ENCODE results near the gene FRG2C.
"Not testable (repeated sequence)": the region's sequence is repeated elsewhere in the genome, so short reads cannot be mapped to it uniquely, and the experiment has no call there.

FRG2C gene

DNA sequence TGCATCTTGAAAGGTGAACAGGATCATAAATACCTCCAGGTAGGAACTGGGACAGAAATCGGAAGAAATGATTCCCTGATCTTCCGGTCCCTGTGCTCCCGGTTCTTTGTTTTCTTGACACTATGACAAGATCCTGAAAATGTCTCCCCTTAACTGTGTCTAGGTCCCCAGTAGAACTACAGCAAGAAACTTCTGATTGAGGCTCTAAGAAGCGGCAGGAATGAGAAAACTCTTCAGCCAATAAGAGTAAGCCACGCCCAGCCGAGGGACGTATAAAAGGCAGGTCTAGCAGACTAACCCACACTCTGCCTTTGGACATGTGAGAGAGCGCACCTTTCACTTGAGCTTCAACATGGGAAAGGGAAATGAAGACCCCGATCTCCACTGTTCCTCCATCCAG, at the start of gene FRG2C:
Gene FRG2C (plus strand): TSS at position 301 of the 400 bp plus-strand sequence. CDS start 52 bp downstream, at position 353.
- DNase-seq (ENCODE audit: low read depth), result not testable (repeated sequence)

DNA sequence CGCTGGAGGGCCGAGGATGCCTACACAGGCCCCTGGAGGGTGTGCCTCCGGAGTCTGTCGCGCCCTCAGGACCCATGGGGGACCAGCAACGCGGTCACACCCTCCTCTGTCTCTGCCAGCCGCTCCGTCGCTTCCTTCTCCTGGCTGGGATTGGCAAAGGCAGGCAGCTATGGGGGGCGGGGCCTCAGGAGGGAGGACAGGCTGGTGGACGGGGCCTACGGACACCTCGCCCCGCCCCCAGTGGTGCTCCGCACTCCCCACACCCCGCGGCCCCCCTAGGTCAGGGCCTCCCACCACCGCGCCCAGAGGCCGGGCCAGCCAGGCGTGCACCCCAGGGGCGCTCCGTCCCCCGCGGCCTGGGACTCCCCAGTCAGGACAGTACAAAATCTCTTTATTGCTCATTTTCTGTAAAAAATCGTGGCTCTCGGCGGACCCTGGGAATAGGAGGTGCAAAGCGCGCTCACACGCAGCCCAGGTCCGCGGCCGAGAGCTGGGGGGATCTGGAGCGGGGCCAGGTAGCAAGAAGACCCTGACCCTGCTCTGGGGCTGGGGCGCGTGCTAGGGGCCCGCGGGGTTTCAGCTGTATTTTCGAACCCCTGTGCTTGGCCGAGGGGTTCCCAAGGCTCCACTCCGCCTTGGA, 45.3 kb upstream of the FRG2C start:
- DNase-seq (ENCODE audit: low read depth), result not testable (repeated sequence)

DNA sequence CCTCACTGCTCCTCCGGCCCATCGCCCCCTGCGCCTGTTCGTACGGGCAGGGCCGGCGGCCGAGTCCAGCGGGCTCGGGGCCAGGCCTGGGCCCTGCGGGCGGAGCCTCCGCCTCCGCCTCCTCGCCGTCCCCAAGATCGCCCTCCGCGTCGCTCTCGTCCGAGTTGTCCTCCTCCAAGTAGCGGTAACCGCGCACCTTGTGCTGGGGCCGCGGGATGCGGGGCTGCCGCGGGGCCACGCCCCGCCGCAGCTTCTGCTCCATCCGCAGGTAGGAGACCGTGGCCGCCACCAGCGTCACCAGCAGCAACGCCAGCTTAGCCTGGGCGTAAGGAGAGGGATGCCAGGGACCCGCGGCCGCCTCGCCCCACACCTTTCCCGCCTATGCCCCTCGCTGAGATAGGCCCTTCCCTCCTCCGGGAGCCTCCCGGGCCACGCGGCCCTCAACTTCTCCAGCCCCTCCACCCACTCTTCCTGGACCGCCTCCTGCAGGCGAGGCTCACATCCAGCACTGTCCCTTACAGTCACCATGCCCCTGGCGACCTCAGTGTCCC, 44.6 kb upstream of the FRG2C start:
- DNase-seq (ENCODE audit: low read depth), result not testable (repeated sequence)

DNA sequence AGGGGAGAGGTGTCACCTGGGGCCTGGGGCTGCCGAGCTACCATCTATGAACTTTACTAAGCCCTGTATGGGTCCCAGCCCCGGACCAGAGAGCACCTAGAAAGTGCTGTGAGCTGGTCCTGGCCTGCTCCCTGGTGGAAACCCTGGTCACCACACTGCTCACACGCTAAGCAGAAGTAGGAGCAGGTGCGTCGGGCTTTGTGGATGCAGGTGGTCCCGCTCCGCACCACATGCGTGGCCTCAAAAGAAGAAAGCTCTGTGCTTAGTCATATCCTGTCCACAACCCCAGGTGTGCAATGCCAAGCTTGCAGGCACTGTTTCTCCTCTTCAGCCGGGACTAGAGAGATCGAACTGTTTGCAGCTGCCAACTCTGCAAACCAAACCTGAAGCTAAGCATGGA, 42.4 kb upstream of the FRG2C start:
- not testable (repeated sequence) for DNase-seq (ENCODE audit: low read depth)

DNA sequence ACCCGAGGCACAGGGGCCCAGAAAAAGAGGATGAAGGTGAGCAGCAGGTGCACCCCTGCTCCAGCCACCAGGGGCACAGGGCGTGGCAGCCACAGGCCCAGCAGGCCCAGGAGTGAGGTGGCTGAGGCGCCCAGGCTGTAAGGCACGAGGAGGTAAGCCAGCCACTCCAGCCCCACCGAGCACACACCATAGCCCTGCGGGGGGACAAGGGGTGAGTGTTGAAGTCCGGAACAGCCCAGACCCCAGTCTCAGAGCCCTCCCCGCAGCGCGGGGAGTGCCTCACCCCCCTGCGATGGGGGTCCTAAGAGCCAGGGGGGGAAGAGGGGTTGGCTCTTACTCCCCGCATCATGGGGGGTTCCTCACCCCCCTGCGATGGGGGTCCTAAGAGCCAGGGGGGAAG, 40.5 kb upstream of the FRG2C start:
- DNase-seq (ENCODE audit: low read depth), result not testable (repeated sequence)

DNA sequence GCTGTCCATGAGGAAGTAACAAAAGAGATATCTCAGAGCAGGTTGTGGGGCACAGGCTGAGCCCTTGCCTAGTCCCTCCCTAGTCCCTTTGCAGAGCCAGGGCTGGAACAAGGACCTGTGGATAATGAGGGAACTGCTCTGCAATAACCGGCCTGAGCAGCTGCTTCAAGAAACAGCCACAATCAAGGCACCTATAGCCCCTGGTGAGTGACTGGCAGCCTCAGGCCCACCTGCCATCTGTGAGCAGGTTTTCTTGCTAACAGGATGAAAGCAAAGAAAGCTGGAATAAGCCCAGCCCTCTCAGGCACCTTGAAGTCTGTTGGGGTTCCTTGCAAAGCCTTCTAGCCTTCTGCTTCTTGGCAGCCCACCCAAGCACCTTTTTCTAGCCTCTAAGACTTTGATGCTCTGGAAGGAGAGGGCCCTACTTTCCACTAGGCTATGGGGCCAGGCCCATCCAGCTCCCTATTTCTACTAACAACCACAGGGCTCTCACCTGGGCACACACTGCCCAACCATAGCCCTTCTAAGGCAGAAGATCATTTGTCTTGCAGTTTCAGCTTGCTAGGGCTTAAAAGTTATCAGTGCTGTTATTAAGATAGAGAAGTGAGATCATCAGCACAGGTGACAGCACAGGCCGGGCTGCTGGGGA, 33.1 kb upstream of the FRG2C start:
- not testable (repeated sequence) for DNase-seq (ENCODE audit: low read depth)

DNA sequence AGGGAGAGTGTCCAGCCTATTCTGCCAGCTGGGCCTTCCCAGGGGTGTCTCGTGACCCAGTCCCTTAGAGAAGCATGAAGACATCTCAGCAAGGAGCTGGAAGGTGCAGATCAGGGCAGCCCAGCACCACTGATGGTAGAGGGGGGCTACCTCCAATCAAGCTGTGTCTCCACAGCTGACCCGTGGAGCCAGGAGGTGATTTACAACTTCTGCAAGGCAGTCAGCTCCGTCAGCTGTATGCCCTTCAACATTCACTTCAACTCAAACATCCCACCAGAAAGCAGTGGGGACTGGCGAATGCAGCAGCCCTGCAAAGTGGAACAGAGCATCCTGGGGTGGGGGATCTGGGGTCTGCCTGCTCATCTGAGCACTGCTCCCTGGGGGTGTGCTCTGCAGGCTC, 32.6 kb upstream of the FRG2C start:
- DNase-seq (ENCODE audit: low read depth), result no peak

DNA sequence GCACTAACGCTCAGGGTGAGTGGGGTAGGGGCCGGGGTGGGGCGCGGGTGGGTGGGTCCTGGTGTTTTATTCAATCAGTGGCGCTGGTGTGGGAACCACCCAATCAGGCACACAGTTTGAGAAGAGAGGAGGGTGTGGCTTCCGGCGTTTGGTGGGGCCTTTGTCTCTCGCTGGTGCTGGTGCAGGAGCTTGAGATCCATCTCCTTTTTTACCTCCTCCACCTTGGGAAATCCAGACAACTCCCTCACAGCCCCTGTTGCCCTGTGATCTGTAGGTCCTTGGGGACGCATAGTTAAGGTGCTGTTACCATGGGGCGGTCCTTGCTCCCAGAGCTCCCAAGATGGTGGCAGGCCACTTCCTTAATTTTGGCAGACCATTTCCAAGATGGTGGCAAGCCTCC, 25.2 kb upstream of the FRG2C start:
- not testable (repeated sequence) for DNase-seq (ENCODE audit: low read depth)

DNA sequence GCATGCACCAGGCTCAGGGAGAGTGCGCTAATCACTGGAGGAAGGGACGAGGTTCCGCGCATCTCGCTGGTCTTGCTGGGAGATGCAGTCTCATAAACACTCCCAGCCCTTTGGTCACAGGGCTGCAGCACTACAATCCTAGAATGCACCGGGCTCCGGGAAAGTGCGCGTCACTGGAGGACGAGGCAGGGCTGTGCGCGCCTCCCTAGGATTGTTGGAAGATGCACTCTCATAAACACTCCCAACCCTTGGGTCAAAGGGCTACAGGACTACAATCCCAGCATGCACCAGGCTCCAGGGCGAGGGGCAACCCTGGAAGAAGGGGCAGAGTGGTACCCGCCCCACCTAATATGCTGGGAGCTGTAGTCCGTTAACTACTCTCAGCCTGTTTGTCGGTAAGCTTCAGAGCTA, 23.0 kb upstream of the FRG2C start:
- DNase-seq (ENCODE audit: low read depth), result not testable (repeated sequence)

DNA sequence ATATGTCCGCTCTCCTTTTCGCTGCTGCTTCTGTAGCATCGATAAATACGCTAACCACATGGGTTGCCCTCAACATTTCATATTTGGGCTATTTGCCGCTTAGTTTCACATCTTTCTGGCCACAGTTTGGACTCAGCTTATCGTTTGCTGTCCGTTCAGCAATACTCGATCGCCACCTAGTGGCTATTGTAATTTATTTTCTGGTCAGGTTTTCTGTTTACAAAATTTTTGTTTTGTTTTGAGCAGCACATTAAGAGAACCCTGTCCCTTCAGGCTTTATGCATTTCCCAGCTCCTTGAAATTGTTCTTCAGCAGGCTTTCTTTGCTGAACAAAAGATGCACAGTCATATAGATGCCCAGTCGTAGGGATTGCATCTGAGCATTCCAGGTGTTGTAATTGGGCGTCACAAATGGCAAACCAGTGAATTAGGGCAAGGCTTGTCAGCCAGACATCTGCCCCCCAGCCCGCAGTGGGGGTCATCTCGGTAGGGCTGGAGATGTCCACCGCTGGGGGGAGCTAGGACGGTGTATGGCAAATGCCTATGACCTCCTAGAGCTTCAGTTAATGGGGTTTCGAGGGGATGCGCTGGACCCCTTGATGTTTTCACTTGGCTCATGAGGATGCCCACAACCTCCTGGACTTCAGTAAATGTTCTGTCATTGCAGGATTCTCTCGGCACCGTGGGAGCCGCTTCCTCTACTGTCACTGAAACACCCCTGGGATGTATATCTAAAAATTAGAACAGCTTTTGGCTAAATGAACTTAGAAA, 20.9 kb upstream of the FRG2C start:
- not testable (repeated sequence) for DNase-seq (ENCODE audit: low read depth)

DNA sequence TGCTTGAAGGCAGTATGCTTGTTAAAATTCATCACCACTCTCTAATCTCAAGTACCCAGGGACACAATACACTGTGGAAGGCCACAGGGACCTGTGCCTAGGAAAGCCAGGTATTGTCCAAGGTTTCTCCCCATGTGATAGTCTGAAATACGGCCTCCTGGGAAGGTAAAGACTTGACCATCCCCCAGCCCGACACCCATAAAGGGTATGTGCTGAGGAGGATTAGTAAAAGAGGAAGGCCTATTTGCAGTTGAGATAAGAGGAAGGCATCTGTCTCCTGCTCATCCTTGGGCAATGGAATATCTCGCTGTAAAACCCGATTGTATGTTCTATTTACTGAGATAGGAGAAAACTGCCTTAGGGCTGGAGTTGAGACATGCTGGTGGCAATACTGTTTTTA, 18.6 kb upstream of the FRG2C start:
- DNase-seq (ENCODE audit: low read depth), result not testable (repeated sequence)

DNA sequence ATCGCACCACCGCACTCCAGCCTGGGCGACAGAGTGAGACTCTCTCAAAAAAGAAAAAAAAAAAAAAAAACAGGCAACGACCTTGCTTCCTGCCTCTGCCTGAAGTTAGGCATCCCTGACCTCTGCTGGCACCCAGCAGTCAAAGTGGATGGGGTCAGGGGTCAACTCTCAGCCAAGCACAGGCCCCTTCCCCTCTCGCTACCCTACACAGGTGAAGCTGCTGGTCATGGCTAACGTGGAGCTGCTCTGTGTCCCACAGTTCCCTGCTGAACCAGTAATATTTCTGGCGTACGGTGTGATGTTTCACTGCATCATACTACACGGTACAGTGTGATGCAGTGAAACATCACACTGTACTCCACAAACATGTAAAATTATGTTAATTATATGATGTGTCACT, 13.9 kb upstream of the FRG2C start:
- no peak for DNase-seq (ENCODE audit: low read depth)

DNA sequence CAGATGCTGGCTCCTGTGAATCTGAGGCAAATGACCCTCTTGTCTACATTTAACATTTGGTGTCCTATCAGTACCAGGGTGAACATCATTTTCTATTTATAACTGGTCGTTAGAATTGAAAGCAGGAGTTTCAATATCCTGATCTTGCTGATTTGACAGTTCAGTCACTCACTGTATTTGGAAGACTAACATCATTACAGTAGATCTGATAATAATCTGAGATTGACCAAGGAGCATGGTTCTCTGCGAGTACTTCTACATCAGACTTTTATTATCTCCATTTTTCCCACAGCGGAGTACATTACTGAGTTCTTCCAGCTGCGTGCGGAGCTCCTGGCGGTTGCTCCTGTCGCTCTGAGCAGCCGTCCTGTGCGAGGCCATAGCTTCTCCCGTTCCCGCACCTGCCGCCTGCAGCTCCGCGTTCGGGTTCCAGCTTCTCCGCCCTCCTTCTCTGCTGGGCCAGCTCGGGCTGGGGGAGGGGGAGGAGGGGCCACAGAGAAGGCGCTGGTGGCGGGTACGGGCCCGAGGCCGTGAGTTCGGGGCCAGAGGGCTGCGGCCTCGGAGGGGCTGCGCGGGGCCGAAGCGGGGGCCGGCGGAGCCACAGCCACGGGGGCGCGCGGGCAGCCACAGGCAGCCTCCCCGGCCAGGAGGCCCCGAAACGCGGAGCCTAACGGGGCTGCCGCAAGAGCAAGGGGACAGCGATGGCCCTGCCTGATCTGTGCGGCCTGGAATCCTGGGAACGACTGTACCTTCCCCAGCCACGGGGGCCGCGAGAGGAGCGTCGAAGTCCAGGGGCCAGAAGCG, 8.8 kb upstream of the FRG2C start:
- DNase-seq (ENCODE audit: low read depth), result not testable (repeated sequence)

DNA sequence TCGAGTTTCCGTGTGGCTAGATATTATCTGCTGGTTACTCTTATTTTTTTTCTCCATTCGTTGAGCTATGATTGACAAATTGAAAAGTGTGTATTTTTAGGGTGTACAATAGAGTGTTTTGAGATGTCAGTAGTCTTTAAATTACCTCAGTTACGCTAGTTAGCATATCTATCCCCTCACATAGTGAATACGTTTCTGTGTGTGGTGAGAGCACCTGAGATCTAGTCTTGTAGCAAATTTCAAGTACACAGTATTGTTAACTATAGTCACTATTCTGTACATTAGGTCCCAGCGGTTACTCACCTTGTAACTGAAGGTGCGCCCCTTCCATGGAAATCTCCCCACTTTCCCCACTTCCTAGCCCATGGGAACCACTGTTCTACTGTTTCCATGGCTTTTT, 8.2 kb upstream of the FRG2C start:
- not testable (repeated sequence) for DNase-seq (ENCODE audit: low read depth)

DNA sequence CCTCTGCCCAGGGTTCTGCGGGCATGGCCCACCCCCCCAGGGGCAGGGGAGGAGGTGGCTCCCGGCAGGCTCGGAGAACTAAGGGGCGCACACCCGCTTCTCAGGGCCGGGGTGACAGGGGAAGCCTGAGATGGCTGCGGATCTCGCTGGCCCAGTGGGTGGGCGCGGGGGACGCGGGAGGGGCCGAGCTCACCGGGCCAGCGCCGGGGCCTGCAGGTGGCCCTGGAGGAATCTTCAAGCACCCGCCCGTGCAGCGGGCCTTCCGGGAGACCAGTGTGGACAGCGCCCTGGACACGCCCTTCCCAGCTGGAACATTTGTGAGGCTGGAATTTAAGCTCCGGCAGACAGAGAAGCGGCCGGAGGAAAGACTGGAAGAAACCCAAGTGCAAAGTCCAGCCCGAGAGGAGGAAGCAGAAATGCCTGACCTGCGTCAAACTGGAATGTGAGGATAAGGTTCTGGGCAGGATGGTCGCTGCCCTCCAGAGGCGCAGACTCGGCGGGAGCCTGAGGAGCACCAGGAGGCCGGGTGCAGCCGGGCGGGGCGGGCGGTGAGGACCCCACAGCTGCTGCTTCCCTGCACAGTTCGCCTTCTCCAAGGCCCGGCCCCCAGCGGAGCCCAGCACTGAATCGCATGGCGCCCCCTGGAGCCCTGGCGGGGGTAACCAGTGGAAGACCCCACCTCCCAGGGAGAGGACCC, 5.6 kb upstream of the FRG2C start:
- DNase-seq (ENCODE audit: low read depth), result not testable (repeated sequence)

DNA sequence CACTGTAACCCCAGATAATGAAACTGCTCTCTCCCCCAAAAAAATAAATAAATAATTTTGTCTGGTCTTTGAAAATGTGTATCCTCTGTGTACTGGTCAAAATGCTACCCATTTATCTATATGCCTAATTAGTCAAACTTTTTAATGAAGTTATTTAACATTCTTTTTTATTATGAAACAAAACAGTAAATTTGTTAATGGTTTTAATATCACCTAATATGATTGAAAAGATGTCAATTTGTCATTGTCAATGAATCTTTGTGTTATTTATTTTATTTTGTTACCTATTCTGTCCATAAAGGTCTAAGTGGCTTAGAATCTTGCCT, 5.1 kb upstream of the FRG2C start:
- not testable (repeated sequence) for DNase-seq (ENCODE audit: low read depth)

DNA sequence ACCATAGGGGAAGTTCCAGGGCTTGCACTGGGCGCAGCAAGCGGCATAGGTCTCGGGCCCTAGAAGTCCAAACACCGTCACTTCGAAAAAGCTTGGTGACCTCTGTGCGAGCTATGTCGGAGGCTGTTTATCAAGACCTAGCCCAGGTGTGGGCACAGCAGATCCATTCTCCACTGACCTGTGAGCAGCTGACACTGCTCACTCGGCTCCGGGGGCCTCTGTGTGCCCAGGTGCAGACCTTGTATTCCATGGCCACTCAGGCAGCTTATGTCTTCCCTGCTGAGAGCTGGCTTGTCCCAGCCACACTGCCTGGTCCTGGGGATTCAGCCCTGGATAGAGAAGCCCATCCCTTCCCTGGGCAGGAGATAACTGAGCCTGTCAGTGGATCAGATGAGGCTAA, 1.5 kb downstream of the FRG2C start:
- not testable (repeated sequence) for DNase-seq (ENCODE audit: low read depth)

DNA sequence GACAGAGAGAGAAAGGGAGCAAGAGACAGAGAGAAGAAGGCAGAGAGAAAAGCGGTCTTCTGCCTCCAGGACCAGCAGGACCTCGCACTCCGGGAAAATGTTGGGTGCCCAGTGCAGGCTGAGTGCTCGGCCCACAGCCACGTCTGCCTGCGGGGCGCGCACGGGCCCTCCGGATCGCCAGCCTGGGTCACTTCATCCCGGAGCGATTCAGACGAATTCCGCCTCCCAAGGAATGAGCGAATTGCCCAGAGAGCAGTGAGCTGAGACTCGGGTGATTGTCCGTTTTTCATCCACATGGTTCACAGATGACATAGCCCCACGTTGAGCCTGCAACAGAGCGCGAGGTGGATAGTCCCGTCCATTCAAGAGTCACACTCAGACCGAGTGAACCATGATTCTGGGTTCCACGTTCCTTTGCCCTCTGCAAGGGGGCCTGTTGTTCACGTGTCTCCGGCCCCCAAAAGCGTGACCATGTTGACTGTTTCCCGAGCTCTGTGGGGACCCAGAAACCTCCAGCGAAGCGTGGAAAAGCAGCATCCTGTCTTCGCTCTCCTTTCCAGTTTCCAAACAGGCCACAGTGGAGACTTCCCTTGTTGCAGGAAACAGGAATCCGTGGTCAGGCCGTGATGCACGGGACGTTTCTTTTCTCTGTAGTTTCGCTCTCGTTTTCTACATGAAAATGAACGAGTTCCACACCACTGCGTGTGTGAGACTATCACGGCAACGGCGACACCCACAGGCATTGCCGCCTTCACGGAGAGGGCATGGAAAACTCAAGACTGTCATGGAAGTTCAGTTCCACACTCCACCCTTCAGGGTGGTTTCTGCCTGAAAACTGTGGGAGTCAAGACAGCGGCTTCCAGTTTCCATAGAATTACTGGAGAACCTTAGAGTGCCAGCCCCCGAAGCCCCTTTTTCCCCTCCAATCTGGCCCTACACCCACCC, 3.9 kb downstream of the FRG2C start:
- DNase-seq (ENCODE audit: low read depth), result not testable (repeated sequence)

DNA sequence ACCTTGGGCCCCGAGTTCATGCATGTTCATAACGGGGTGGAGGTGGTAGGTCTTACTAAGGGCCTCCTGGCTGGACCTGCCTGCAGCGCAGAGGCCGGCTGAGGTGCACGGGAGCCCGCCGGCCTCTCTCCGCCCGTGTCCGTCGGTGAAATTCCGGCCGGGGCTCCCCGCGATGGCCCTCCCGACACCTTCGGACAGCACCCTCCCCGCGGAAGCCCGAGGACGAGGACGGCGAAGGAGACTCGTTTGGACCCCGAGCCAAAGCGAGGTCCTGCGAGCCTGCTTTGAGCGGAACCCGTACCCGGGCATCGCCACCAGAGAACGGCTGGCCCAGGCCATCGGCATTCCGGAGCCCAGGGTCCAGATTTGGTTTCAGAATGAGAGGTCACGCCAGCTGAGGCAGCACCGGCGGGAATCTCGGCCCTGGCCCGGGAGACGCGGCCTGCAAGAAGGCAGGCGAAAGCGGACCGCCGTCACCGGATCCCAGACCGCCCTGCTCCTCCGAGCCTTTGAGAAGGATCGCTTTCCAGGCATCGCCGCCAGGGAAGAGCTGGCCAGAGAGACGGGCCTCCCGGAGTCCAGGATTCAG, 4.7 kb downstream of the FRG2C start:
- DNase-seq (ENCODE audit: low read depth), result peak; percentile 29

Measured in stimulated activated CD8-positive, alpha-beta memory T cell treated with anti-CD3 and anti-CD28 coated beads, Interleukin-15, amount 100 ng/mL, for 24 hours (primary cell).